ENCODE data around the gene ANKAR. TPM values are rescaled to one million over a fixed set of nuclear protein-coding genes. Genes with fewer than 3 reads are reported as not detected.
"Not testable (repeated sequence)": the region's sequence is repeated elsewhere in the genome, so short reads cannot be mapped to it uniquely, and the experiment has no call there.

Gene ANKAR
- total RNA-seq, 1 donor from 2014 or later: 31.8 TPM

- H3K36me3 ChIP-seq (ENCODE audit: control insufficient read depth in 3 of 3, insufficient read depth in 3 of 3, low read length in 3 of 3): peaks cover 0 to 2% (median 0%) of the 10 kb centered on the region in 3 donors
- H3K4me1 ChIP-seq (ENCODE audit: control insufficient read depth in 3 of 3, insufficient read depth in 3 of 3, low read length in 3 of 3): peaks cover 7 to 16% (median 13%) of the 10 kb centered on the region in 3 donors
- no peaks in the 10 kb centered on the region for H3K27me3 ChIP-seq (ENCODE audit: control insufficient read depth in 3 of 3, insufficient read depth in 3 of 3, low read length in 3 of 3)
- H3K27ac ChIP-seq (ENCODE audit: low read depth, low read length): no peak overlapping the region
- H3K9ac ChIP-seq (ENCODE audit: low read depth in 1 of 3, low read length in 3 of 3): no peak overlapping the region
- no peaks in the 10 kb centered on the region for H3K9me3 ChIP-seq (ENCODE audit: control insufficient read depth in 3 of 3, low read length in 3 of 3)
- no peak overlapping the region for H3K4me3 ChIP-seq (ENCODE audit: low read length in 3 of 3)
These were observed 14.7 kb upstream of the ANKAR start for GRCh38 chr2:189659734-189660133.

GRCh38 chr2:189660803-189661147 is 13.7 kb upstream of the ANKAR start:
- Histone ChIP-seq H3K27me3 (ENCODE audit: control insufficient read depth in 3 of 3, insufficient read depth in 3 of 3, low read length in 3 of 3) (no peaks in the 10 kb centered on the region), H3K9ac (ENCODE audit: low read depth in 1 of 3, low read length in 3 of 3) (peak overlapping the region in 2 of 3 donors; percentile 42 to 58), H3K27ac (ENCODE audit: low read depth, low read length) (no peak overlapping the region), H3K36me3 (ENCODE audit: control insufficient read depth in 3 of 3, insufficient read depth in 3 of 3, low read length in 3 of 3) (peaks cover 0 to 3% (median 2%) of the 10 kb centered on the region in 3 donors), H3K9me3 (ENCODE audit: control insufficient read depth in 3 of 3, low read length in 3 of 3) (no peaks in the 10 kb centered on the region), H3K4me1 (ENCODE audit: control insufficient read depth in 3 of 3, insufficient read depth in 3 of 3, low read length in 3 of 3) (peaks cover 7 to 16% (median 13%) of the 10 kb centered on the region in 3 donors), H3K4me3 (ENCODE audit: low read length in 3 of 3) (no peak overlapping the region)

- Histone ChIP-seq H3K9me3 (ENCODE audit: control insufficient read depth in 3 of 3, low read length in 3 of 3) (no peaks in the 10 kb centered on the region), H3K4me1 (ENCODE audit: control insufficient read depth in 3 of 3, insufficient read depth in 3 of 3, low read length in 3 of 3) (peaks cover 7 to 16% (median 13%) of the 10 kb centered on the region in 3 donors), H3K36me3 (ENCODE audit: control insufficient read depth in 3 of 3, insufficient read depth in 3 of 3, low read length in 3 of 3) (peaks cover 2 to 4% (median 2%) of the 10 kb centered on the region in 3 donors), H3K9ac (ENCODE audit: low read depth in 1 of 3, low read length in 3 of 3) (peak within 1 kb of the TSS; percentile 90 to 100 (median 99)), H3K27ac (ENCODE audit: low read depth, low read length) (peak within 1 kb of the TSS; percentile 85), H3K27me3 (ENCODE audit: control insufficient read depth in 3 of 3, insufficient read depth in 3 of 3, low read length in 3 of 3) (no peaks in the 10 kb centered on the region), H3K4me3 (ENCODE audit: low read length in 3 of 3) (peak within 1 kb of the TSS; percentile 88 to 100 (median 98))
These were observed 13.1 kb upstream of the ANKAR start, which contains the start of gene ASNSD1 for GRCh38 chr2:189661148-189661956. ASNSD1 (plus strand) TSS chr2:189661459; CDS start chr2:189666133, 4,674 bp downstream.

GRCh38 chr2:189661957-189662321 is 12.5 kb upstream of the ANKAR start:
- H3K9me3 ChIP-seq (ENCODE audit: control insufficient read depth in 3 of 3, low read length in 3 of 3): no peaks in the 10 kb centered on the region
- peak overlapping the region; percentile 85 for H3K27ac ChIP-seq (ENCODE audit: low read depth, low read length)
- H3K27me3 ChIP-seq (ENCODE audit: control insufficient read depth in 3 of 3, insufficient read depth in 3 of 3, low read length in 3 of 3): no peaks in the 10 kb centered on the region
- H3K36me3 ChIP-seq (ENCODE audit: control insufficient read depth in 3 of 3, insufficient read depth in 3 of 3, low read length in 3 of 3): peaks cover 2 to 8% (median 2%) of the 10 kb centered on the region in 3 donors
- H3K4me1 ChIP-seq (ENCODE audit: control insufficient read depth in 3 of 3, insufficient read depth in 3 of 3, low read length in 3 of 3): peaks cover 7 to 16% (median 13%) of the 10 kb centered on the region in 3 donors
- H3K4me3 ChIP-seq (ENCODE audit: low read length in 3 of 3): peak overlapping the region; percentile 88 to 100 (median 98)
- peak overlapping the region; percentile 90 to 100 (median 99) for H3K9ac ChIP-seq (ENCODE audit: low read depth in 1 of 3, low read length in 3 of 3)

- Histone ChIP-seq H3K4me3 (ENCODE audit: low read length in 3 of 3) (peak overlapping the region; percentile 88 to 100 (median 98)), H3K27me3 (ENCODE audit: control insufficient read depth in 3 of 3, insufficient read depth in 3 of 3, low read length in 3 of 3) (no peaks in the 10 kb centered on the region), H3K4me1 (ENCODE audit: control insufficient read depth in 3 of 3, insufficient read depth in 3 of 3, low read length in 3 of 3) (peaks cover 7 to 16% (median 13%) of the 10 kb centered on the region in 3 donors), H3K9ac (ENCODE audit: low read depth in 1 of 3, low read length in 3 of 3) (peak overlapping the region in 1 of 3 donors; percentile 90), H3K9me3 (ENCODE audit: control insufficient read depth in 3 of 3, low read length in 3 of 3) (no peaks in the 10 kb centered on the region), H3K27ac (ENCODE audit: low read depth, low read length) (peak overlapping the region; percentile 85), H3K36me3 (ENCODE audit: control insufficient read depth in 3 of 3, insufficient read depth in 3 of 3, low read length in 3 of 3) (peaks cover 2 to 15% (median 10%) of the 10 kb centered on the region in 3 donors)
These were observed 11.7 kb upstream of the ANKAR start for GRCh38 chr2:189662669-189663226.

GRCh38 chr2:189663319-189663718 is 11.2 kb upstream of the ANKAR start:
- not testable (repeated sequence) for H3K27ac ChIP-seq (ENCODE audit: low read depth, low read length); H3K9ac ChIP-seq (ENCODE audit: low read depth in 1 of 3, low read length in 3 of 3); H3K9me3 ChIP-seq (ENCODE audit: control insufficient read depth in 3 of 3, low read length in 3 of 3); H3K4me3 ChIP-seq (ENCODE audit: low read length in 3 of 3); H3K27me3 ChIP-seq (ENCODE audit: control insufficient read depth in 3 of 3, insufficient read depth in 3 of 3, low read length in 3 of 3)
- Histone ChIP-seq H3K4me1 (ENCODE audit: control insufficient read depth in 3 of 3, insufficient read depth in 3 of 3, low read length in 3 of 3) (peaks cover 7 to 16% (median 13%) of the 10 kb centered on the region in 3 donors), H3K36me3 (ENCODE audit: control insufficient read depth in 3 of 3, insufficient read depth in 3 of 3, low read length in 3 of 3) (peaks cover 5 to 19% (median 16%) of the 10 kb centered on the region in 3 donors)

GRCh38 chr2:189669913-189670312 is 4.6 kb upstream of the ANKAR start:
- H3K4me3 ChIP-seq (ENCODE audit: low read length in 3 of 3): no peak overlapping the region
- peaks cover 12 to 16% (median 13%) of the 10 kb centered on the region in 3 donors for H3K4me1 ChIP-seq (ENCODE audit: control insufficient read depth in 3 of 3, insufficient read depth in 3 of 3, low read length in 3 of 3)
- H3K27ac ChIP-seq (ENCODE audit: low read depth, low read length): no peak overlapping the region
- H3K36me3 ChIP-seq (ENCODE audit: control insufficient read depth in 3 of 3, insufficient read depth in 3 of 3, low read length in 3 of 3): peaks cover 7 to 41% (median 35%) of the 10 kb centered on the region in 3 donors
- H3K27me3 ChIP-seq (ENCODE audit: control insufficient read depth in 3 of 3, insufficient read depth in 3 of 3, low read length in 3 of 3): no peaks in the 10 kb centered on the region
- H3K9ac ChIP-seq (ENCODE audit: low read depth in 1 of 3, low read length in 3 of 3): no peak overlapping the region
- H3K9me3 ChIP-seq (ENCODE audit: control insufficient read depth in 3 of 3, low read length in 3 of 3): no peaks in the 10 kb centered on the region

- Histone ChIP-seq H3K4me3 (ENCODE audit: low read length in 3 of 3) (peak overlapping the region; percentile 88 to 97 (median 95)), H3K4me1 (ENCODE audit: control insufficient read depth in 3 of 3, insufficient read depth in 3 of 3, low read length in 3 of 3) (peaks cover 17 to 24% (median 17%) of the 10 kb centered on the region in 3 donors), H3K9me3 (ENCODE audit: control insufficient read depth in 3 of 3, low read length in 3 of 3) (no peaks in the 10 kb centered on the region), H3K27me3 (ENCODE audit: control insufficient read depth in 3 of 3, insufficient read depth in 3 of 3, low read length in 3 of 3) (no peaks in the 10 kb centered on the region), H3K36me3 (ENCODE audit: control insufficient read depth in 3 of 3, insufficient read depth in 3 of 3, low read length in 3 of 3) (peaks cover 2 to 18% (median 16%) of the 10 kb centered on the region in 3 donors), H3K27ac (ENCODE audit: low read depth, low read length) (peak overlapping the region; percentile 98), H3K9ac (ENCODE audit: low read depth in 1 of 3, low read length in 3 of 3) (peak overlapping the region; percentile 99 to 100 (median 100))
These were observed 653 bp upstream of the ANKAR start for GRCh38 chr2:189673661-189674373.

- Histone ChIP-seq H3K9me3 (ENCODE audit: control insufficient read depth in 3 of 3, low read length in 3 of 3) (no peaks in the 10 kb centered on the region), H3K27ac (ENCODE audit: low read depth, low read length) (no peak overlapping the region), H3K9ac (ENCODE audit: low read depth in 1 of 3, low read length in 3 of 3) (no peak overlapping the region), H3K4me1 (ENCODE audit: control insufficient read depth in 3 of 3, insufficient read depth in 3 of 3, low read length in 3 of 3) (peaks cover 17 to 24% (median 17%) of the 10 kb centered on the region in 3 donors), H3K36me3 (ENCODE audit: control insufficient read depth in 3 of 3, insufficient read depth in 3 of 3, low read length in 3 of 3) (peaks cover 0 to 7% (median 3%) of the 10 kb centered on the region in 3 donors), H3K27me3 (ENCODE audit: control insufficient read depth in 3 of 3, insufficient read depth in 3 of 3, low read length in 3 of 3) (no peaks in the 10 kb centered on the region), H3K4me3 (ENCODE audit: low read length in 3 of 3) (no peak overlapping the region)
These were observed 2.0 kb downstream of the ANKAR start for GRCh38 chr2:189676471-189676870.

All from skeletal muscle tissue (tissue), 4 donors.